Mesendoderm (in vitro differentiated cells): ENCODE measurements around the gene HBEGF.
A peak's percentile ranks its signal among the peaks of the same experiment; 100 is the strongest.

Experiments used
- DNase-seq: peaks from one replicate; pipeline ENCODE4 v3.0.0; 2013
- H2AK5ac ChIP-seq: 2 replicates; pipeline ENCODE4 v1.6.1; 2013; ENCODE audit warnings: low read length, inconsistent platforms
- H2BK120ac ChIP-seq: 2 replicates; pipeline ENCODE4 v1.6.1; 2013; ENCODE audit warnings: low read depth, mild to moderate bottlenecking, low read length, moderate library complexity, mixed read lengths
- H2BK15ac ChIP-seq: replicated peaks from 2 replicates; pipeline ENCODE4 v1.6.1; 2013; ENCODE audit warnings: low read depth, mild to moderate bottlenecking, moderate library complexity
- H2BK5ac ChIP-seq: 2 replicates; pipeline ENCODE4 v1.6.1; 2013; ENCODE audit warnings: low read length, inconsistent platforms
- H3K18ac ChIP-seq: 2 replicates; pipeline ENCODE4 v1.6.1; 2013; ENCODE audit warnings: mild to moderate bottlenecking, low read length, mixed read lengths
- H3K23ac ChIP-seq: one replicate; pipeline ENCODE4 v1.6.1; 2013; ENCODE audit warnings: low read length
- H3K27ac ChIP-seq: 2 replicates; pipeline ENCODE4 v1.5.1; 2013; ENCODE audit warnings: low read depth, mild to moderate bottlenecking, inconsistent platforms, low read length, moderate library complexity
- H3K27me3 ChIP-seq: 2 replicates; pipeline ENCODE4 v1.6.1; 2013; ENCODE audit warnings: low read length, control low read depth, mild to moderate bottlenecking, inconsistent platforms; ENCODE audit not compliant: insufficient read depth, poor library complexity
- H3K36me3 ChIP-seq: 2 replicates; pipeline ENCODE4 v1.6.1; 2013; ENCODE audit warnings: low read length, inconsistent platforms; ENCODE audit not compliant: control insufficient read depth, insufficient read depth
- H3K4ac ChIP-seq: one replicate; pipeline ENCODE4 v1.6.1; 2013; ENCODE audit warnings: low read depth, mild to moderate bottlenecking, low read length, moderate library complexity
- H3K4me1 ChIP-seq: 2 replicates; pipeline ENCODE4 v1.6.1; 2013; ENCODE audit warnings: low read depth, low read length, inconsistent platforms; ENCODE audit not compliant: control insufficient read depth
- H3K4me2 ChIP-seq: 2 replicates; pipeline ENCODE4 v1.6.1; 2013; ENCODE audit warnings: low read length
- H3K4me3 ChIP-seq: 2 replicates; pipeline ENCODE4 v1.5.1; 2013; ENCODE audit warnings: mild to moderate bottlenecking, low read length
- H3K56ac ChIP-seq: one replicate; pipeline ENCODE4 v1.6.1; 2013; ENCODE audit warnings: low read length
- H3K79me1 ChIP-seq: 2 replicates; pipeline ENCODE4 v1.6.1; 2013; ENCODE audit warnings: low read length, inconsistent platforms
- H3K79me2 ChIP-seq: 2 replicates; pipeline ENCODE4 v1.6.1; 2013; ENCODE audit warnings: mild to moderate bottlenecking, low read length; ENCODE audit not compliant: control insufficient read depth, insufficient read depth
- H3K9ac ChIP-seq: 2 replicates; pipeline ENCODE4 v1.6.1; 2013; ENCODE audit warnings: low read length, inconsistent platforms
- H4K5ac ChIP-seq: one replicate; pipeline ENCODE4 v1.6.1; 2013; ENCODE audit warnings: low read length
- H4K8ac ChIP-seq: one replicate; pipeline ENCODE4 v1.6.1; 2013; ENCODE audit warnings: low read depth, mild to moderate bottlenecking, control low read depth, low read length, moderate library complexity
- WGBS: extraction: QIAGEN DNeasy Blood & Tissue Kit; methylation state at CpG from one replicate; pipeline ENCODE4 v1.1.7; 2013; ENCODE audit warnings: low lambda C conversion rate, missing lambda C conversion rate; ENCODE audit not compliant: insufficient coverage; ENCODE audit errors: extremely low coverage; 5-methylcytosine and 5-hydroxymethylcytosine counted together

Gene HBEGF

DNA sequence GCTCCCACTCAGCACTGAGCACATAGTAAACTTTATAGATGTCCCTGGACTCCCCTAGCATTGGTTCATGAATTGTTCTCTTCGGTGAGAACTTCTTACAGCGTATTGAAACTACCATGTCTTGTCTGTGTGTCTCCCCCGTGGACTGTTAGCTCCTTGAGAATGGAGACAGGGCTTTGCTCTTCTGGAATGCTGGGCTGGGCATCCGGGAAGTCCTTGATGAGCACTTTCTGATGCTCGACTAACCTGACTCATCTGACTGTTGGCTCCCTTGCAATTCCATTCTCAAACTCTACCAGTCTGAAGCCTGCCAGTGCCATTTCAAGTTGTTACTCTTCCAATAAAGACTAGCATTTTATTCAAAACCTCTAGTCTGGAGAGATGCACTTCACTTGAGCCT is 28.5 kb downstream of the HBEGF start:
- no peak overlapping the region for H3K9ac ChIP-seq
- H2AK5ac ChIP-seq = no peak overlapping the region
- H3K79me2 ChIP-seq = no peaks in the 10 kb centered on the region
- H3K27me3 ChIP-seq = no peaks in the 10 kb centered on the region
- no peak overlapping the region for H3K4me3 ChIP-seq
- H3K4me2 ChIP-seq = no peak overlapping the region
- peaks cover 2% of the 10 kb centered on the region for H3K4me1 ChIP-seq
- H3K36me3 ChIP-seq = no peaks in the 10 kb centered on the region
- H4K5ac ChIP-seq = no peak overlapping the region
- H2BK15ac ChIP-seq = no peak overlapping the region
- WGBS = no CpG with 5 or more reads among the region's 5 CpGs
- H3K18ac ChIP-seq = no peak overlapping the region
- H2BK5ac ChIP-seq = no peak overlapping the region
- H4K8ac ChIP-seq = no peak overlapping the region
- no peak overlapping the region for H3K56ac ChIP-seq
- H3K79me1 ChIP-seq = no peaks in the 10 kb centered on the region
- H2BK120ac ChIP-seq = no peak overlapping the region
- H3K23ac ChIP-seq = no peak overlapping the region
- no peak overlapping the region for H3K4ac ChIP-seq
- no peak for DNase-seq
- H3K27ac ChIP-seq = no peak overlapping the region

DNA sequence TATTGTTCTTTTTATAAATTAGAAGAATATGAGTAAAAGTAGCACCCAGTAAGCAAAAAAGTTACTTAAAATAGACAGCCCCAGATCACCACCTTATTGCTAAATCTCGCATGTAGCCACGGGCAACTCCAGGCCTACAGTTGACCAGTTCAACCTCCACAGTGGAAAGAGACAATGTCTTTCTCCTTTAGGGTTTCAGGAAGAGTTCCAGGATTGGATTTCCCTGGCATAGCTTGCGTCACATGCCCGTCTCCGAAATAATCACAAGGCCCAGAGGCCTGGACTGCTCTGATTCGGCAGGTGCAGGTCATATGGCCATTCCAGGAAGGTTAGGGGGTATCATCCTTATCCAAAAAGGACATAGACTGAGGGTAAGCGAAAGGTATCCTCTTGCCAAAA is 33.6 kb downstream of the HBEGF start:
- peak overlapping the region; percentile 27 for H3K4ac ChIP-seq
- peaks cover 1% of the 10 kb centered on the region for H3K4me1 ChIP-seq
- H2BK5ac ChIP-seq = no peak overlapping the region
- no peaks in the 10 kb centered on the region for H3K79me2 ChIP-seq
- no peak overlapping the region for H3K9ac ChIP-seq
- H2AK5ac ChIP-seq = no peak overlapping the region
- H3K18ac ChIP-seq = no peak overlapping the region
- H4K5ac ChIP-seq = no peak overlapping the region
- no peaks in the 10 kb centered on the region for H3K36me3 ChIP-seq
- no peak overlapping the region for H3K23ac ChIP-seq
- no peak overlapping the region for H4K8ac ChIP-seq
- no peak for DNase-seq
- no peaks in the 10 kb centered on the region for H3K27me3 ChIP-seq
- H2BK120ac ChIP-seq = no peak overlapping the region
- no peak overlapping the region for H3K4me3 ChIP-seq
- no peaks in the 10 kb centered on the region for H3K79me1 ChIP-seq
- no peak overlapping the region for H2BK15ac ChIP-seq
- no peak overlapping the region for H3K56ac ChIP-seq
- H3K27ac ChIP-seq = no peak overlapping the region
- no peak overlapping the region for H3K4me2 ChIP-seq
- WGBS = no CpG with 5 or more reads among the region's 7 CpGs

DNA sequence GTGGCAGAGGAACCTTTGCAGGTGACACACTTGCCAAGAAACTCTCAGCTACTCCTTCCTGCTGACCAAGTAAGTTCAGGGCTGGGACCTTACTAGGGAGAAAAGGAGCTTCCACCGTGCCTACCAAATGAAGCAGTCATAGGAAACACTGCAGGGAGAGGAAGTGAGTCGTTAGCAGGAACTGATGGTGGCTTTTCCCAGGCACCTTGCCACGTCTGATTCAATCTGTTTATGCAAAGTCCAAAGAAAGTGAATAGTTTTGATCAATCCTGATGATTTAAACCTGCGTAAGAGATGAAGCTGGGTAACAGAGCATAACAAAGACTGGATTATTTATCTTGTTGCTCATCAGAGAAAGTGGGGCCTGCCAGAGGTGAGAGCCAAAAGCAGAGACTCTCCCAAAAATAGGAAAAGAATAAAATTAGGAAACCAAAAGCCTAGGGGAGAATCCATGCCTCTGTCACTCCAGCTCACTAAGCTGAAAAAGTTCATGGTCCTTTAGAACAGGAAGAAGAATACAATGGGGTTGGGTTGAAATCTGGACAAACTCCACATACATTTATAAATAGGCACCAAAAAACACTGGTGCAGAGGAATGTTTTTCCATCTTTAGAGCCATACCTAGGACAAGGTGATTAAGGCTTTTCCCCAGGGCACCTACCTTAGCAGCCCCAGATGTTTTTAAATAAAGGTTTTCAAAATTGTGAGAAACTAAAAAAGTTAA is 34.2 kb downstream of the HBEGF start:
- Histone ChIP-seq H3K79me2 (no peaks in the 10 kb centered on the region), H4K5ac (no peak overlapping the region), H3K4ac (no peak overlapping the region), H3K23ac (no peak overlapping the region), H3K56ac (no peak overlapping the region), H2BK5ac (no peak overlapping the region), H3K27ac (no peak overlapping the region), H2BK15ac (no peak overlapping the region), H3K4me2 (no peak overlapping the region), H3K4me1 (peaks cover 1% of the 10 kb centered on the region), H3K18ac (no peak overlapping the region), H3K27me3 (no peaks in the 10 kb centered on the region), H3K4me3 (no peak overlapping the region), H2AK5ac (no peak overlapping the region), H2BK120ac (no peak overlapping the region), H4K8ac (no peak overlapping the region), H3K79me1 (no peaks in the 10 kb centered on the region), H3K9ac (no peak overlapping the region), H3K36me3 (no peaks in the 10 kb centered on the region)
- peak; percentile 82 for DNase-seq
- no CpG with 5 or more reads among the region's 4 CpGs for WGBS

DNA sequence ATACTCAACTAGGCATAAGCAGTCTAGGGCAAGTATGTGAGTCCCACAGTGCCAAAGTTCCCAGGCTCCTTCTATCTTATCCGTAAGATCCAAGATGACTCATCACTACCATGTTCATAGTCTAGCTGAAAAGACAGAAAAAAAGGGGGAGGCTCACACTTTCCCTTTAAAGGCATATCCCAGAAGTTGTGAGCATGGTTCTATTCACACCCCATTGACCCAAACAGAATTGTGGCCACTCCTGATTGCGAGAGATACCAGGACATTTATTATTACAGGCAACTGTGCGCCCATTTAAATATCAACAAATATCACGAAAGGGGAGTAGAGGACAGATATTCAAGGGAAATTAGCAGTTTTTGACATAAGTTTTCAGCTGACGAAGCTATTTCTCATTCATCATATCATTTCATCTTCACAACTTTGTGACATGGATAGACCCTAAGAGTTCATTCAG is 35.4 kb downstream of the HBEGF start:
- no peak overlapping the region for H2BK5ac ChIP-seq
- H3K36me3 ChIP-seq = no peaks in the 10 kb centered on the region
- no peak overlapping the region for H3K56ac ChIP-seq
- no peak overlapping the region for H3K4me2 ChIP-seq
- H3K27ac ChIP-seq = no peak overlapping the region
- H3K23ac ChIP-seq = no peak overlapping the region
- no peak overlapping the region for H4K8ac ChIP-seq
- H3K4me3 ChIP-seq = no peak overlapping the region
- no peaks in the 10 kb centered on the region for H3K79me2 ChIP-seq
- H3K27me3 ChIP-seq = no peaks in the 10 kb centered on the region
- peak overlapping the region; percentile 46 for H3K4ac ChIP-seq
- no peak overlapping the region for H2AK5ac ChIP-seq
- H3K9ac ChIP-seq = no peak overlapping the region
- no peaks in the 10 kb centered on the region for H3K79me1 ChIP-seq
- no CpG with 5 or more reads among the region's 5 CpGs for WGBS
- DNase-seq = peak; percentile 64
- H2BK15ac ChIP-seq = no peak overlapping the region
- H2BK120ac ChIP-seq = no peak overlapping the region
- no peak overlapping the region for H4K5ac ChIP-seq
- H3K18ac ChIP-seq = no peak overlapping the region
- peaks cover 1% of the 10 kb centered on the region for H3K4me1 ChIP-seq

DNA sequence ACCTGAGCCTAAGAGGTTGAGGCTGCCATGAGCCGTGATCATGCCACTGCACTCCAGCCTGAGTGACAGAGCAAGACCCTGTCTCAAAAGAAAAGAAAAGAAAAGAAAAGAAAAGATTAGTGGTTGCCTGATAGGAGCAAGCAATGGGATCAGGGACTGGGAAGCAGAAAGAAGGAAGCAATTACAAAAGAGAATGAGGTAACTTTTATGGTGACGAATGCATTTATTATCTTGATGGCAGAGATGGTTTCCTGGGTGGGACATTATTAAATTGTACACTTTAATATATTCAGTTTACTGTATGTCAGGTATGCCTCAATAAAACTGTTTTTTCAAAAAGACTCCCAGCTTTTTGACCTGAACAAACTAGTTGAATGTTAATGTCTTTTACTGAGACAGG is 36.0 kb downstream of the HBEGF start:
- no peak overlapping the region for H4K8ac ChIP-seq
- no peaks in the 10 kb centered on the region for H3K79me1 ChIP-seq
- H2BK5ac ChIP-seq = no peak overlapping the region
- no peak overlapping the region for H2BK15ac ChIP-seq
- no peaks in the 10 kb centered on the region for H3K36me3 ChIP-seq
- H3K27ac ChIP-seq = no peak overlapping the region
- WGBS = no CpG with 5 or more reads among the region's 2 CpGs
- peaks cover 1% of the 10 kb centered on the region for H3K4me1 ChIP-seq
- H2BK120ac ChIP-seq = no peak overlapping the region
- H3K4me2 ChIP-seq = no peak overlapping the region
- no peak overlapping the region for H4K5ac ChIP-seq
- H3K4ac ChIP-seq = no peak overlapping the region
- H3K56ac ChIP-seq = no peak overlapping the region
- H3K9ac ChIP-seq = no peak overlapping the region
- no peaks in the 10 kb centered on the region for H3K27me3 ChIP-seq
- H3K23ac ChIP-seq = no peak overlapping the region
- DNase-seq = no peak
- H3K4me3 ChIP-seq = no peak overlapping the region
- no peaks in the 10 kb centered on the region for H3K79me2 ChIP-seq
- no peak overlapping the region for H2AK5ac ChIP-seq
- H3K18ac ChIP-seq = no peak overlapping the region

DNA sequence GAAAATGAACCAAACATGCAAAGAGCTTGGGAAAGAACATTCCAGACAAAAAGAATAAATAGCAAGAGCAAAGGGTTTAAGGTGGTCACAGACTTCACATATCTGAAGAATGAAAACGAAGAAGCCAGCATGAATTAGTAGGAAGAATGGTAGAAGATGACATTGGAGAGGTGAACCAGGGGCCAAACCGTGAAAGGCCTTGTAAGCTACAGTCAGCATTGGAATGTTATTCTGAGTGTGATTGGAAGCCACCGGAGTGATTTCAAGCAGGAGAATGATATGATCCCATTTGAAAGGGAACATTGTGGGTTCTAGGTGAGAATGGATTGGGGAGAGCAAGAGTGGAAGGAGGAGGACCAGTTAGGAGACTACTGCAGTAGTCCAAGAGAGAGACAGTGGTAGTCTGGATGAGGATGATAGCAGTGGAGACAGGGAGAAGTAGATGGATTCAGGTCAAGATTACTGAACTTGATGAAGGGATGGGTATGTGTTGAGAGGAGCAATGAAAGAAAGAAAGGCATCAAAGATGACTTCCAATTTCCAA is 36.6 kb downstream of the HBEGF start:
- no peak for DNase-seq
- H2BK120ac ChIP-seq = no peak overlapping the region
- H3K9ac ChIP-seq = no peak overlapping the region
- peak overlapping the region; percentile 34 for H3K56ac ChIP-seq
- H3K18ac ChIP-seq = no peak overlapping the region
- peaks cover 1% of the 10 kb centered on the region for H3K4me1 ChIP-seq
- H2BK5ac ChIP-seq = no peak overlapping the region
- no peaks in the 10 kb centered on the region for H3K27me3 ChIP-seq
- H3K27ac ChIP-seq = no peak overlapping the region
- no peak overlapping the region for H3K4me2 ChIP-seq
- no peaks in the 10 kb centered on the region for H3K36me3 ChIP-seq
- H2AK5ac ChIP-seq = no peak overlapping the region
- H3K23ac ChIP-seq = no peak overlapping the region
- H4K5ac ChIP-seq = no peak overlapping the region
- WGBS = no CpG with 5 or more reads among the region's 3 CpGs
- no peak overlapping the region for H4K8ac ChIP-seq
- no peaks in the 10 kb centered on the region for H3K79me1 ChIP-seq
- no peak overlapping the region for H3K4ac ChIP-seq
- no peak overlapping the region for H2BK15ac ChIP-seq
- H3K4me3 ChIP-seq = no peak overlapping the region
- H3K79me2 ChIP-seq = no peaks in the 10 kb centered on the region
